WTC11 (cell line): ENCODE data around the gene SLC2A11. TPM values are rescaled to one million over a fixed set of nuclear protein-coding genes. Genes with fewer than 3 reads are reported as not detected.

Experiments
- ATAC-seq: fragments of 200-7000 bp; cut with Tn5 transposase; 2 replicates; pipeline ENCODE4 v1.10.0; 2021; ENCODE audit warnings: mild to moderate bottlenecking, moderate library complexity
- CTCF ChIA-PET: fragments of 300-600 bp; sonication (Branson Sonifier 250); formaldehyde crosslinking; loops from one replicate; lab custom pipeline; 2021; ENCODE audit warnings: antibody characterized with exemption; lab: Charles Lee
- POLR2A ChIA-PET: fragments of 350-600 bp; sonication (Branson Sonifier 250); formaldehyde crosslinking; loops from one replicate; lab custom pipeline; 2021; ENCODE audit warnings: antibody characterized with exemption; lab: Charles Lee
- DNase-seq: peaks from one replicate; pipeline ENCODE4 v3.0.0; 2021; ENCODE audit warnings: low spot score
- H3K27ac Mint-ChIP-seq: 2 replicates; pipeline ENCODE4 v1.8.0; 2021; ENCODE audit warnings: mixed read lengths
- H3K27me3 Mint-ChIP-seq: 2 replicates; pipeline ENCODE4 v1.8.0; 2021; ENCODE audit warnings: low read depth, mild to moderate bottlenecking, moderate library complexity, mixed read lengths
- H3K36me3 Mint-ChIP-seq: 2 replicates; pipeline ENCODE4 v1.8.0; 2021; ENCODE audit warnings: mixed read lengths
- H3K4me1 Mint-ChIP-seq: 2 replicates; pipeline ENCODE4 v1.8.0; 2022; ENCODE audit warnings: mixed read lengths
- H3K4me3 Mint-ChIP-seq: 2 replicates; pipeline ENCODE4 v1.8.0; 2021; ENCODE audit warnings: mild to moderate bottlenecking, moderate library complexity, mixed read lengths
- H3K9me3 Mint-ChIP-seq: 2 replicates; pipeline ENCODE4 v1.8.0; 2021; ENCODE audit warnings: mixed read lengths
- CDX4 ChIP-seq: fragments of 250-450 bp; sonication (Bioruptor Pico); IDR thresholded peaks from 2 replicates; pipeline ENCODE4 v1.9.0; 2021; ENCODE audit warnings: moderate library complexity, mild to moderate bottlenecking, inconsistent platforms, borderline replicate concordance
- E2F1 ChIP-seq: sonication (generic); formaldehyde crosslinking; IDR thresholded peaks from 2 replicates; pipeline ENCODE4 v1.8.0; 2022; ENCODE audit warnings: mild to moderate bottlenecking, missing genetic modification reagents
- ERG ChIP-seq: fragments of 250-450 bp; sonication (Bioruptor Pico); IDR thresholded peaks from 2 replicates; pipeline ENCODE4 v1.8.0; 2021; ENCODE audit warnings: mild to moderate bottlenecking
- ETV6 ChIP-seq: sonication (generic); formaldehyde crosslinking; IDR thresholded peaks from 2 replicates; pipeline ENCODE4 v1.8.1; 2022; ENCODE audit warnings: mild to moderate bottlenecking, missing genetic modification reagents
- GTF2I ChIP-seq: fragments of 250-450 bp; sonication (Bioruptor Pico); conservative IDR thresholded peaks from 2 replicates; pipeline ENCODE4 v1.4.0; 2021; ENCODE audit warnings: mild to moderate bottlenecking
- HMGA2 ChIP-seq: fragments of 250-450 bp; sonication (Bioruptor Pico); IDR thresholded peaks from 2 replicates; pipeline ENCODE4 v1.4.0; 2021; ENCODE audit warnings: mild to moderate bottlenecking, moderate library complexity
- MYBL2 ChIP-seq: sonication (generic); formaldehyde crosslinking; IDR thresholded peaks from 2 replicates; pipeline ENCODE4 v1.8.1; 2023; ENCODE audit warnings: mild to moderate bottlenecking, moderate library complexity, missing genetic modification reagents
- PREB ChIP-seq: sonication (generic); formaldehyde crosslinking; IDR thresholded peaks from 2 replicates; pipeline ENCODE4 v1.8.1; 2022; ENCODE audit warnings: mild to moderate bottlenecking, missing genetic modification reagents, moderate library complexity, borderline replicate concordance
- SMAD3 ChIP-seq: sonication (generic); formaldehyde crosslinking; IDR thresholded peaks from 2 replicates; pipeline ENCODE4 v1.8.0; 2022; ENCODE audit warnings: missing genetic modification reagents, mild to moderate bottlenecking, borderline replicate concordance
- SOX15 ChIP-seq: fragments of 250-450 bp; sonication (Bioruptor Pico); IDR thresholded peaks from 2 replicates; pipeline ENCODE4 v1.9.0; 2021; ENCODE audit warnings: mild to moderate bottlenecking
- TEAD1 ChIP-seq: sonication (generic); formaldehyde crosslinking; IDR thresholded peaks from 2 replicates; pipeline ENCODE4 v1.8.0; 2022; ENCODE audit warnings: mild to moderate bottlenecking, missing genetic modification reagents
- USF2 ChIP-seq: sonication (generic); formaldehyde crosslinking; IDR thresholded peaks from 2 replicates; pipeline ENCODE4 v1.8.1; 2023; ENCODE audit warnings: mild to moderate bottlenecking, missing genetic modification reagents, moderate library complexity
- ZNF138 ChIP-seq: sonication (generic); formaldehyde crosslinking; conservative IDR thresholded peaks from 2 replicates; pipeline ENCODE4 v1.8.1; 2022; ENCODE audit warnings: mild to moderate bottlenecking, moderate library complexity, missing genetic modification reagents
- ZNF317 ChIP-seq: sonication (generic); formaldehyde crosslinking; IDR thresholded peaks from 2 replicates; pipeline ENCODE4 v1.8.1; 2023; ENCODE audit warnings: low read depth, mild to moderate bottlenecking, moderate library complexity, missing genetic modification reagents, borderline replicate concordance
- ZNF512 ChIP-seq: sonication (generic); formaldehyde crosslinking; IDR thresholded peaks from 2 replicates; pipeline ENCODE4 v1.8.1; 2022; ENCODE audit warnings: missing genetic modification reagents, borderline replicate concordance
- total RNA-seq: library from RNA; stranded (reverse); gene quantifications from 3 replicates; pipeline ENCODE4 v1.2.3, GENCODE V29; 2021

SLC2A11 gene
- total RNA-seq, 1 experiment from 2014 or later, result 19.9 TPM

- Mint-ChIP-seq H3K27me3 (peaks cover 23% of the 10 kb centered on the region), H3K4me3 (no peak overlapping the region), H3K27ac (no peak overlapping the region), H3K4me1 (peaks cover 35% of the 10 kb centered on the region), H3K36me3 (no peaks in the 10 kb centered on the region), H3K9me3 (no peaks in the 10 kb centered on the region)
- TF ChIP-seq ETV6 (CRISPR knock-in tag) (no peak), CDX4 (CRISPR knock-in tag) (no peak)
- DNase-seq (no peak), ATAC-seq (no peak)
- CTCF ChIA-PET, result interaction anchor here (0.6 to 2.0 kb wide), 2 partner anchors 43 to 71 kb away, joined by 4 read pairs; no protein-coding TSS in a partner anchor
- POLR2A ChIA-PET, result no interaction called here
Observed at GRCh38 chr22:23841736-23842445, 15.8 kb upstream of the SLC2A11 start.

- Mint-ChIP-seq H3K9me3 (no peaks in the 10 kb centered on the region), H3K4me3 (no peak overlapping the region), H3K36me3 (no peaks in the 10 kb centered on the region), H3K27ac (no peak overlapping the region), H3K4me1 (peaks cover 39% of the 10 kb centered on the region), H3K27me3 (peaks cover 23% of the 10 kb centered on the region)
- no peak for DNase-seq
- ChIA-PET POLR2A (no interaction called here), CTCF (interaction anchor here (0.6 to 2.0 kb wide), 2 partner anchors 72 to 518 kb away, joined by 3 to 4 read pairs; no protein-coding TSS in a partner anchor)
- TF ChIP-seq ZNF138 (CRISPR knock-in tag) (no peak), SOX15 (CRISPR knock-in tag) (no peak), SMAD3 (no peak), USF2 (no peak), MYBL2 (CRISPR knock-in tag) (no peak), HMGA2 (CRISPR knock-in tag) (no peak), GTF2I (CRISPR knock-in tag) (no peak), ERG (no peak), CDX4 (CRISPR knock-in tag) (no peak), E2F1 (CRISPR knock-in tag) (no peak), TEAD1 (CRISPR knock-in tag) (no peak), PREB (CRISPR knock-in tag) (no peak), ZNF317 (CRISPR knock-in tag) (no peak), ZNF512 (CRISPR knock-in tag) (no peak)
- TF ChIP-seq, all 79 proteins: peak for 0
- no peak for ATAC-seq
Observed at GRCh38 chr22:23842599-23842998, 15.1 kb upstream of the SLC2A11 start.
